Inflammatory macrophage (primary cell): ENCODE data around the gene DNAJB2.
A peak's percentile ranks its signal among the peaks of the same experiment; 100 is the strongest.

ENCODE experiments used
- DNase-seq, 2 donors: peaks; one replicate each; pipeline ENCODE4 v3.0.0-alpha.2; 2020 to 2022
- total RNA-seq, 18 experiments: gene quantifications; one replicate each; lab custom pipeline; 2026; ENCODE audit warnings: mixed read lengths in 6 of 18, inconsistent platforms in 2 of 18; lab: John Stamatoyannopoulos, UW

DNAJB2 gene
- 16.5 to 87.4 (median 32.6) reads per million in 18 experiments for total RNA-seq

GRCh38 chr2:219279151-219279915, at the start of gene DNAJB2:
Gene DNAJB2 (plus strand): TSS chr2:219279366. CDS start chr2:219279834, 468 bp downstream.
- peak; percentile 99 to 100 for DNase-seq

GRCh38 chr2:219230059-219230540, 49.1 kb upstream of the DNAJB2 start:
- peak; percentile 26 to 50 for DNase-seq

- no peak for DNase-seq
Measured at GRCh38 chr2:219234331-219234730, 44.8 kb upstream of the DNAJB2 start.

GRCh38 chr2:219243291-219243761, 35.8 kb upstream of the DNAJB2 start:
- DNase-seq = peak; percentile 68 to 76

GRCh38 chr2:219244789-219245147, 34.4 kb upstream of the DNAJB2 start:
- DNase-seq = no peak

GRCh38 chr2:219245148-219245898, 33.8 kb upstream of the DNAJB2 start, which contains the start of the genes GLB1L and STK16:
Gene GLB1L (minus strand): TSS chr2:219245444. CDS start chr2:219243573, 1,871 bp downstream.
Gene STK16 (plus strand): TSS chr2:219245479. CDS start chr2:219246000, 521 bp downstream.
- DNase-seq = peak; percentile 94

GRCh38 chr2:219245899-219246230, 33.3 kb upstream of the DNAJB2 start:
- no peak for DNase-seq

- DNase-seq = no peak
Measured at GRCh38 chr2:219246559-219246958, 32.6 kb upstream of the DNAJB2 start.

- DNase-seq = peak in 1 of 2 donors; percentile 39
Measured at GRCh38 chr2:219247678-219248642, 31.2 kb upstream of the DNAJB2 start.

GRCh38 chr2:219248845-219249202, 30.3 kb upstream of the DNAJB2 start:
- no peak for DNase-seq

- no peak for DNase-seq
Measured at GRCh38 chr2:219249203-219249980, 29.8 kb upstream of the DNAJB2 start.

- peak; percentile 39 to 43 for DNase-seq
Measured at GRCh38 chr2:219250049-219250781, 29.0 kb upstream of the DNAJB2 start.

- no peak for DNase-seq
Measured at GRCh38 chr2:219251656-219252055, 27.5 kb upstream of the DNAJB2 start.

GRCh38 chr2:219252084-219252483, 27.1 kb upstream of the DNAJB2 start:
- no peak for DNase-seq

GRCh38 chr2:219252570-219252899, 26.6 kb upstream of the DNAJB2 start:
- no peak for DNase-seq

GRCh38 chr2:219252900-219253752, 26.0 kb upstream of the DNAJB2 start, which contains the start of gene TUBA4B:
Gene TUBA4B (plus strand): TSS chr2:219253243. CDS start chr2:219253408, 165 bp downstream.
- peak; percentile 37 to 43 for DNase-seq

- DNase-seq = peak; percentile 81 to 90
Measured at GRCh38 chr2:219253753-219254589, 25.2 kb upstream of the DNAJB2 start, which contains the start of gene TUBA4A. Gene TUBA4A (minus strand): TSS chr2:219253918. CDS start chr2:219253858, 60 bp downstream.

GRCh38 chr2:219254590-219255201, 24.5 kb upstream of the DNAJB2 start:
- DNase-seq = peak; percentile 49 to 72
